ENCODE results near the gene SAXO1.

DNA sequence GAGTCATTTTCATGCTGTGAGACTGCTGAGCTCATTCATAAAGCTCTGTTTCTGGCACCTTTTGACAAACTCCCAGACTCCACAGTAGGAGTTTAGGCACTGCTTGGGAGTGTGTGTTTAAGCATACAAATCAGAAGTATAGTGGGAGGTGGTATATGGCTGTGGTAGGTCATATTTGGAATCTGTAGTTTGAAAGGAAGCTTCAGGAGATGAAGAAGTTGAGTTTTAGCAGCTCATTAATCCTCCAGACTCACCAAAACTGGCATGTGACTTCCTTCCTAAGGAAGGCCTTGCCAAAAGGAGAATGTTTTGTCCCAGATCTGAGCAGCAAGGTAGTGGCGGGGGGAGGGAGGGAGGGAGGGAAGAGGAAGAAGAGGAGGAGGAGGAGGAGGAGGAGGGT lies 52.8 kb downstream of the SAXO1 start:
- TF ChIP-seq EZH2 (IDR thresholded peaks at IDR 0.05; ENCODE audit: low read depth, unreplicated experiment): no peak
- TF ChIP-seq, protein P1, sequence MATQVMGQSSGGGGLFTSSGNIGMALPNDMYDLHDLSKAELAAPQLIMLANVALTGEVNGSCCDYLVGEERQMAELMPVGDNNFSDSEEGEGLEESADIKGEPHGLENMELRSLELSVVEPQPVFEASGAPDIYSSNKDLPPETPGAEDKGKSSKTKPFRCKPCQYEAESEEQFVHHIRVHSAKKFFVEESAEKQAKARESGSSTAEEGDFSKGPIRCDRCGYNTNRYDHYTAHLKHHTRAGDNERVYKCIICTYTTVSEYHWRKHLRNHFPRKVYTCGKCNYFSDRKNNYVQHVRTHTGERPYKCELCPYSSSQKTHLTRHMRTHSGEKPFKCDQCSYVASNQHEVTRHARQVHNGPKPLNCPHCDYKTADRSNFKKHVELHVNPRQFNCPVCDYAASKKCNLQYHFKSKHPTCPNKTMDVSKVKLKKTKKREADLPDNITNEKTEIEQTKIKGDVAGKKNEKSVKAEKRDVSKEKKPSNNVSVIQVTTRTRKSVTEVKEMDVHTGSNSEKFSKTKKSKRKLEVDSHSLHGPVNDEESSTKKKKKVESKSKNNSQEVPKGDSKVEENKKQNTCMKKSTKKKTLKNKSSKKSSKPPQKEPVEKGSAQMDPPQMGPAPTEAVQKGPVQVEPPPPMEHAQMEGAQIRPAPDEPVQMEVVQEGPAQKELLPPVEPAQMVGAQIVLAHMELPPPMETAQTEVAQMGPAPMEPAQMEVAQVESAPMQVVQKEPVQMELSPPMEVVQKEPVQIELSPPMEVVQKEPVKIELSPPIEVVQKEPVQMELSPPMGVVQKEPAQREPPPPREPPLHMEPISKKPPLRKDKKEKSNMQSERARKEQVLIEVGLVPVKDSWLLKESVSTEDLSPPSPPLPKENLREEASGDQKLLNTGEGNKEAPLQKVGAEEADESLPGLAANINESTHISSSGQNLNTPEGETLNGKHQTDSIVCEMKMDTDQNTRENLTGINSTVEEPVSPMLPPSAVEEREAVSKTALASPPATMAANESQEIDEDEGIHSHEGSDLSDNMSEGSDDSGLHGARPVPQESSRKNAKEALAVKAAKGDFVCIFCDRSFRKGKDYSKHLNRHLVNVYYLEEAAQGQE (IDR thresholded peaks at IDR 0.05; ENCODE audit: unreplicated experiment): no peak
- TF ChIP-seq CTCF (conservative IDR thresholded peaks at IDR 0.05; ENCODE audit: low read depth in 2 of 2): no peak
- no peak for TF ChIP-seq POLR2AphosphoS5 (IDR thresholded peaks at IDR 0.05; ENCODE audit: low read depth)
- TF ChIP-seq, protein P2, sequence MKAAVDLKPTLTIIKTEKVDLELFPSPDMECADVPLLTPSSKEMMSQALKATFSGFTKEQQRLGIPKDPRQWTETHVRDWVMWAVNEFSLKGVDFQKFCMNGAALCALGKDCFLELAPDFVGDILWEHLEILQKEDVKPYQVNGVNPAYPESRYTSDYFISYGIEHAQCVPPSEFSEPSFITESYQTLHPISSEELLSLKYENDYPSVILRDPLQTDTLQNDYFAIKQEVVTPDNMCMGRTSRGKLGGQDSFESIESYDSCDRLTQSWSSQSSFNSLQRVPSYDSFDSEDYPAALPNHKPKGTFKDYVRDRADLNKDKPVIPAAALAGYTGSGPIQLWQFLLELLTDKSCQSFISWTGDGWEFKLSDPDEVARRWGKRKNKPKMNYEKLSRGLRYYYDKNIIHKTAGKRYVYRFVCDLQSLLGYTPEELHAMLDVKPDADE (IDR thresholded peaks at IDR 0.05): no peak
- no peak for TF ChIP-seq ZNF331 (CRISPR knock-in tag; IDR thresholded peaks at IDR 0.05; ENCODE audit: low read depth)
- no peak for TF ChIP-seq JUNB (IDR thresholded peaks at IDR 0.05; ENCODE audit: unreplicated experiment)
- TF ChIP-seq EZH2phosphoT487 (IDR thresholded peaks at IDR 0.05; ENCODE audit: unreplicated experiment): no peak
- TF ChIP-seq ZNF114 (CRISPR knock-in tag; IDR thresholded peaks at IDR 0.05): no peak
- no peak for TF ChIP-seq CREB1 (CRISPR knock-in tag; IDR thresholded peaks at IDR 0.05; ENCODE audit: low read depth)

Data from GM23338 (cell line).